HEK293 (cell line): ENCODE data around the gene SP7.

Experiments used
- PRDM10 ChIP-seq: fragments of 450-650 bp; formaldehyde crosslinking; IDR thresholded peaks from 2 replicates; pipeline ENCODE4 v1.5.1; 2016; ENCODE audit warnings: missing biosample characterization, missing genetic modification characterization
- REST ChIP-seq: fragments of 450-650 bp; formaldehyde crosslinking; IDR thresholded peaks from 2 replicates; pipeline ENCODE4 v1.5.1; 2016; ENCODE audit warnings: missing biosample characterization, missing genetic modification characterization
- SCRT2 ChIP-seq: fragments of 450-650 bp; formaldehyde crosslinking; IDR thresholded peaks from 2 replicates; pipeline ENCODE4 v1.5.1; 2016; ENCODE audit warnings: missing biosample characterization, missing genetic modification characterization
- TSHZ1 ChIP-seq: fragments of 450-650 bp; formaldehyde crosslinking; IDR thresholded peaks from 2 replicates; pipeline ENCODE4 v1.5.1; 2016; ENCODE audit warnings: missing biosample characterization, missing genetic modification characterization, borderline replicate concordance
- ZNF211 ChIP-seq: fragments of 450-650 bp; formaldehyde crosslinking; IDR thresholded peaks from 2 replicates; pipeline ENCODE4 v1.5.1; 2016; ENCODE audit warnings: low read depth, missing biosample characterization, missing genetic modification characterization
- ZNF24 ChIP-seq: fragments of 450-650 bp; formaldehyde crosslinking; IDR thresholded peaks from 2 replicates; pipeline ENCODE4 v1.5.1; 2016; ENCODE audit warnings: missing biosample characterization, missing genetic modification characterization
- ZNF274 ChIP-seq, 2 experiments: fragments of 200-500 bp in 1 of 2; fragments of 450-650 bp in 1 of 2; sonication (Bioruptor generic) in 1 of 2; formaldehyde crosslinking in 1 of 2; IDR thresholded peaks; 2 replicates each; pipeline versions ENCODE4 v1.5.1 to v1.6.1; 2014 to 2016; ENCODE audit warnings: borderline replicate concordance in 1 of 2, inconsistent platforms in 1 of 2, low read length in 1 of 2, missing biosample characterization in 1 of 2, missing genetic modification characterization in 1 of 2
- ZNF549 ChIP-seq: fragments of 450-650 bp; IDR thresholded peaks from 2 replicates; pipeline ENCODE4 v1.5.1; 2018; ENCODE audit warnings: missing biosample characterization, missing genetic modification characterization, mild to moderate bottlenecking, inconsistent platforms, moderate library complexity
- ZNF747 ChIP-seq: fragments of 450-650 bp; formaldehyde crosslinking; IDR thresholded peaks from 2 replicates; pipeline ENCODE4 v1.5.1; 2016; ENCODE audit warnings: missing biosample characterization, missing genetic modification characterization
- ZNF837 ChIP-seq: fragments of 450-650 bp; formaldehyde crosslinking; IDR thresholded peaks from 2 replicates; pipeline ENCODE4 v1.5.1; 2016; ENCODE audit warnings: missing biosample characterization, missing genetic modification characterization
- TF ChIP-seq, protein P1 (sequence below): fragments of 450-650 bp; formaldehyde crosslinking; IDR thresholded peaks from 2 replicates; pipeline ENCODE4 v1.5.1; 2016; ENCODE audit warnings: missing biosample characterization, missing genetic modification characterization
- TF ChIP-seq, protein P2 (sequence below): fragments of 450-650 bp; formaldehyde crosslinking; IDR thresholded peaks from 2 replicates; pipeline ENCODE4 v1.5.1; 2017; ENCODE audit warnings: missing biosample characterization, missing genetic modification characterization

DNA sequence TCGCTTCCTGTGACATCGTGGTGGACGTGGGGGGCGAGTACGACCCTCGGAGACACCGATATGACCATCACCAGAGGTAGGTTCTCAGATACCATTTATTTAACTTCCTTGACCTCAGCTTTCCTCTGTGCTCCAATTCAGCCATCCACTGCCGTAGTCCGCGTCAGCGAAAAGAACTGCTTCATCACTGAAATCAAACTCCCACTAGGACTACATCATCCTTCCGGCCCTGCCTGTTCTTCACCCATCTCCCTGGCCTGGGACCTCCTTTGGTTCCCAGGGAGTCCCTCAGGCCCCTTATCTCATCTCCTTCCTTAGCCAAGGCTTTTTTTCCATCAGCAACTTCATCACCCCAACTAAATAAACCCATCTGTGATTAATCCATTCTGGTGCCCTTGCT, 36.0 kb downstream of the SP7 start:
- TF ChIP-seq REST (no peak), ZNF211 (tag by site-specific recombination) (no peak), ZNF837 (tag by site-specific recombination) (no peak), ZNF24 (tag by site-specific recombination) (no peak), SCRT2 (tag by site-specific recombination) (no peak), ZNF274 (IDR thresholded peaks at IDR 0.05; ENCODE audit: low read length) (no peak), ZNF274 (tag by site-specific recombination; IDR thresholded peaks at IDR 0.05; ENCODE audit: borderline replicate concordance) (no peak), ZNF549 (tag by site-specific recombination) (no peak), PRDM10 (tag by site-specific recombination) (no peak), ZNF747 (no peak), TSHZ1 (tag by site-specific recombination) (no peak)
- TF ChIP-seq, protein P1, sequence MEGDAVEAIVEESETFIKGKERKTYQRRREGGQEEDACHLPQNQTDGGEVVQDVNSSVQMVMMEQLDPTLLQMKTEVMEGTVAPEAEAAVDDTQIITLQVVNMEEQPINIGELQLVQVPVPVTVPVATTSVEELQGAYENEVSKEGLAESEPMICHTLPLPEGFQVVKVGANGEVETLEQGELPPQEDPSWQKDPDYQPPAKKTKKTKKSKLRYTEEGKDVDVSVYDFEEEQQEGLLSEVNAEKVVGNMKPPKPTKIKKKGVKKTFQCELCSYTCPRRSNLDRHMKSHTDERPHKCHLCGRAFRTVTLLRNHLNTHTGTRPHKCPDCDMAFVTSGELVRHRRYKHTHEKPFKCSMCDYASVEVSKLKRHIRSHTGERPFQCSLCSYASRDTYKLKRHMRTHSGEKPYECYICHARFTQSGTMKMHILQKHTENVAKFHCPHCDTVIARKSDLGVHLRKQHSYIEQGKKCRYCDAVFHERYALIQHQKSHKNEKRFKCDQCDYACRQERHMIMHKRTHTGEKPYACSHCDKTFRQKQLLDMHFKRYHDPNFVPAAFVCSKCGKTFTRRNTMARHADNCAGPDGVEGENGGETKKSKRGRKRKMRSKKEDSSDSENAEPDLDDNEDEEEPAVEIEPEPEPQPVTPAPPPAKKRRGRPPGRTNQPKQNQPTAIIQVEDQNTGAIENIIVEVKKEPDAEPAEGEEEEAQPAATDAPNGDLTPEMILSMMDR (tag by site-specific recombination), result no peak
- TF ChIP-seq, protein P2, sequence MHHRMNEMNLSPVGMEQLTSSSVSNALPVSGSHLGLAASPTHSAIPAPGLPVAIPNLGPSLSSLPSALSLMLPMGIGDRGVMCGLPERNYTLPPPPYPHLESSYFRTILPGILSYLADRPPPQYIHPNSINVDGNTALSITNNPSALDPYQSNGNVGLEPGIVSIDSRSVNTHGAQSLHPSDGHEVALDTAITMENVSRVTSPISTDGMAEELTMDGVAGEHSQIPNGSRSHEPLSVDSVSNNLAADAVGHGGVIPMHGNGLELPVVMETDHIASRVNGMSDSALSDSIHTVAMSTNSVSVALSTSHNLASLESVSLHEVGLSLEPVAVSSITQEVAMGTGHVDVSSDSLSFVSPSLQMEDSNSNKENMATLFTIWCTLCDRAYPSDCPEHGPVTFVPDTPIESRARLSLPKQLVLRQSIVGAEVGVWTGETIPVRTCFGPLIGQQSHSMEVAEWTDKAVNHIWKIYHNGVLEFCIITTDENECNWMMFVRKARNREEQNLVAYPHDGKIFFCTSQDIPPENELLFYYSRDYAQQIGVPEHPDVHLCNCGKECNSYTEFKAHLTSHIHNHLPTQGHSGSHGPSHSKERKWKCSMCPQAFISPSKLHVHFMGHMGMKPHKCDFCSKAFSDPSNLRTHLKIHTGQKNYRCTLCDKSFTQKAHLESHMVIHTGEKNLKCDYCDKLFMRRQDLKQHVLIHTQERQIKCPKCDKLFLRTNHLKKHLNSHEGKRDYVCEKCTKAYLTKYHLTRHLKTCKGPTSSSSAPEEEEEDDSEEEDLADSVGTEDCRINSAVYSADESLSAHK (tag by site-specific recombination), result no peak
